Type B pancreatic cell (in vitro differentiated cells): Measurements from ENCODE around the gene CLDN20. TPM values are rescaled to one million over a fixed set of nuclear protein-coding genes. Genes with fewer than 3 reads are reported as not detected.
A peak's percentile ranks its signal among the peaks of the same experiment; 100 is the strongest.
"Not testable (repeated sequence)": the region's sequence is repeated elsewhere in the genome, so short reads cannot be mapped to it uniquely, and the experiment has no call there.

Source experiments
- DNase-seq: peaks from one replicate; pipeline ENCODE4 v3.0.0; 2021; ENCODE audit warnings: mixed read lengths; ENCODE audit not compliant: unreplicated experiment; ENCODE audit errors: extremely low spot score
- H3K27ac Mint-ChIP-seq: 2 replicates; pipeline ENCODE4 v1.8.0; 2021; ENCODE audit warnings: mild to moderate bottlenecking, mixed read lengths
- H3K27me3 Mint-ChIP-seq: 2 replicates; pipeline ENCODE4 v1.8.0; 2021; ENCODE audit warnings: mixed read lengths
- H3K36me3 Mint-ChIP-seq: 2 replicates; pipeline ENCODE4 v1.8.0; 2021; ENCODE audit warnings: mixed read lengths
- H3K4me1 Mint-ChIP-seq: one replicate; pipeline ENCODE4 v1.8.0; 2021; ENCODE audit warnings: mixed read lengths; ENCODE audit not compliant: unreplicated experiment
- H3K4me3 Mint-ChIP-seq: 2 replicates; pipeline ENCODE4 v1.8.0; 2021; ENCODE audit warnings: mild to moderate bottlenecking, mixed read lengths
- H3K9me3 Mint-ChIP-seq: 2 replicates; pipeline ENCODE4 v1.8.0; 2021; ENCODE audit warnings: mixed read lengths
- total RNA-seq: library from RNA; stranded (reverse); gene quantifications from 2 replicates; pipeline ENCODE4 v1.2.1, GENCODE V29; 2021; ENCODE audit warnings: low replicate concordance
- TF ChIP-seq, protein P1 (sequence below): fragments of 200-600 bp; sonication (generic); conservative IDR thresholded peaks from 2 replicates; pipeline ENCODE4 v1.5.0; 2021; ENCODE audit warnings: antibody characterized with exemption, mild to moderate bottlenecking

CLDN20 gene
- total RNA-seq, 1 donor from 2014 or later: not detected

- Mint-ChIP-seq H3K36me3 (peaks cover 41% of the 10 kb centered on the region), H3K4me1 (no peaks in the 10 kb centered on the region), H3K9me3 (no peaks in the 10 kb centered on the region), H3K4me3 (no peak overlapping the region), H3K27ac (no peak overlapping the region), H3K27me3 (no peaks in the 10 kb centered on the region)
- DNase-seq: no peak
- TF ChIP-seq, protein P1, sequence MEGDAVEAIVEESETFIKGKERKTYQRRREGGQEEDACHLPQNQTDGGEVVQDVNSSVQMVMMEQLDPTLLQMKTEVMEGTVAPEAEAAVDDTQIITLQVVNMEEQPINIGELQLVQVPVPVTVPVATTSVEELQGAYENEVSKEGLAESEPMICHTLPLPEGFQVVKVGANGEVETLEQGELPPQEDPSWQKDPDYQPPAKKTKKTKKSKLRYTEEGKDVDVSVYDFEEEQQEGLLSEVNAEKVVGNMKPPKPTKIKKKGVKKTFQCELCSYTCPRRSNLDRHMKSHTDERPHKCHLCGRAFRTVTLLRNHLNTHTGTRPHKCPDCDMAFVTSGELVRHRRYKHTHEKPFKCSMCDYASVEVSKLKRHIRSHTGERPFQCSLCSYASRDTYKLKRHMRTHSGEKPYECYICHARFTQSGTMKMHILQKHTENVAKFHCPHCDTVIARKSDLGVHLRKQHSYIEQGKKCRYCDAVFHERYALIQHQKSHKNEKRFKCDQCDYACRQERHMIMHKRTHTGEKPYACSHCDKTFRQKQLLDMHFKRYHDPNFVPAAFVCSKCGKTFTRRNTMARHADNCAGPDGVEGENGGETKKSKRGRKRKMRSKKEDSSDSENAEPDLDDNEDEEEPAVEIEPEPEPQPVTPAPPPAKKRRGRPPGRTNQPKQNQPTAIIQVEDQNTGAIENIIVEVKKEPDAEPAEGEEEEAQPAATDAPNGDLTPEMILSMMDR: no peak
Observed at GRCh38 chr6:155306958-155307357, 43.1 kb downstream of the CLDN20 start.

DNA sequence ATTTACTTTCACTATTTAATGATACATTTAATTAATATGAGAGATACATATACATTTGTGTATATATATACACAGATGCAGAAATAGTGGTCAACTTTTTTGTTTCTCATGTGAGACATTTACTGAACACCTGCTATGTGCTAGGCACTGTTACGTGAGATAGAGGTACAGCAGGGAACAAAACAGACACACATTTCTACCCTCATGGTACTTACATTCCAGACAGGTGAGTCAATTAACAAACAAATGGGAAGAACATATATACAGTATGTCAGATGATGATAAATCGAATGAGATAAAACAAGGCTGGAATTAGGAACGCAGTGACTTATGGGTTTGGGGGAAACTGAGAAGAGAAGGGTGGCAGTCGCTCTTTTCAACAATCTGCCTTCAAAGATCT, 45.3 kb downstream of the CLDN20 start:
- no peaks in the 10 kb centered on the region for H3K27me3 Mint-ChIP-seq
- H3K4me3 Mint-ChIP-seq: no peak overlapping the region
- no peak for DNase-seq
- TF ChIP-seq, protein P1: no peak
- H3K36me3 Mint-ChIP-seq: peaks cover 34% of the 10 kb centered on the region
- no peak overlapping the region for H3K27ac Mint-ChIP-seq
- peaks cover 9% of the 10 kb centered on the region for H3K4me1 Mint-ChIP-seq
- H3K9me3 Mint-ChIP-seq: no peaks in the 10 kb centered on the region

- TF ChIP-seq, protein P1: no peak
- H3K9me3 Mint-ChIP-seq: no peaks in the 10 kb centered on the region
- no peaks in the 10 kb centered on the region for H3K27me3 Mint-ChIP-seq
- H3K36me3 Mint-ChIP-seq: peaks cover 27% of the 10 kb centered on the region
- DNase-seq: no peak
- peaks cover 19% of the 10 kb centered on the region for H3K4me1 Mint-ChIP-seq
- no peak overlapping the region for H3K4me3 Mint-ChIP-seq
- H3K27ac Mint-ChIP-seq: no peak overlapping the region
Observed at GRCh38 chr6:155310596-155310995, 46.8 kb downstream of the CLDN20 start.

DNA sequence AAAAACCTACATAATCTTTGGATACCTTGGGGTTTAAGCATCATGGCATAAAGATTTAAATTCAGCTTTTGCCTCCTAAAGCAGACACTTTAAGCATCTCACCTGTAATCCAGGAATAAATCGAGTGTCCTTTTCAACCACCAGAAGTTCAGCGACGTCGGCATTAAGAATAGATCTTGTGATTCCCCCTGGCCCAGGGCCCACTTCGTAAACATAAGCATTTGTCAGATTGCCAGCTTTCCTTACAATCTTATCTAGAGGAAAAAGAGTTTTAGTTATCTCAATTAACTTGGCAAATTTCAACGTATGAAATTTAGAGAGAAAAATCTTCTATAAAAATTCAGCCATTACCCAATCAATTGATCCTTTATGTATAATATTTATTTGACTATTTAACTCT, 47.3 kb downstream of the CLDN20 start:
- TF ChIP-seq, protein P1: no peak

GRCh38 chr6:155311583-155311982, 47.8 kb downstream of the CLDN20 start:
- Mint-ChIP-seq H3K27ac (no peak overlapping the region), H3K9me3 (no peaks in the 10 kb centered on the region), H3K36me3 (peaks cover 24% of the 10 kb centered on the region), H3K4me3 (no peak overlapping the region), H3K4me1 (peaks cover 19% of the 10 kb centered on the region), H3K27me3 (no peaks in the 10 kb centered on the region)
- TF ChIP-seq, protein P1: no peak
- no peak for DNase-seq

More for the DNA sequence above, 47.3 kb downstream of the CLDN20 start:
- Mint-ChIP-seq H3K9me3 (no peaks in the 10 kb centered on the region), H3K27ac (no peak overlapping the region), H3K4me3 (no peak overlapping the region), H3K27me3 (no peaks in the 10 kb centered on the region), H3K4me1 (peaks cover 19% of the 10 kb centered on the region), H3K36me3 (peaks cover 27% of the 10 kb centered on the region)
- DNase-seq: no peak

DNA sequence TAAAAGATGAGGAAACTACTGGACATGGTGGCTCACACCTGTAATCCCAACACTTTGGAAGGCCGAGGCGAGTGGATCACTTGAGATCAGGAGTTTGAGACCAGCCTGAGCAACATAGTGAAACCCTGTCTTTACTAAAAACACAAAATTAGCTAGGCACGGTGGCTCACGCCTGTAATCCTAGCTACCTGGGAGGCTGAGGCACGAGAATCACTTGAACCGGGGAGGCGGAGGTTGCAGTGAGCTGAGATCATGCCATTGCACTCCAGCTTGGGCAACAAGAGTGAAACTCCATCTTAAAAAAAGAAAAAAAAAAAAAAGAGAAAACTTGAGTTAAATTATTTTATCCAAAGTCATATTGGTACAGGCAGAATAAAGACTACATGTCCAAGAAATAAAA, 49.1 kb downstream of the CLDN20 start:
- H3K9me3 Mint-ChIP-seq, DNase-seq, H3K27ac Mint-ChIP-seq, H3K27me3 Mint-ChIP-seq: not testable (repeated sequence)
- H3K4me1 Mint-ChIP-seq: peaks cover 19% of the 10 kb centered on the region
- H3K4me3 Mint-ChIP-seq: peak overlapping the region; percentile 93
- peaks cover 18% of the 10 kb centered on the region for H3K36me3 Mint-ChIP-seq
